ENCODE results near the gene CELF5. TPM values are rescaled to one million over a fixed set of nuclear protein-coding genes. Genes with fewer than 3 reads are reported as not detected.
A peak's percentile ranks its signal among the peaks of the same experiment; 100 is the strongest.

Gene CELF5
- total and polyA plus RNA-seq, 9 of the 15 experiments (the other 6 are each of a cell fraction or from before 2014, with no cell fraction given) = 0.01 to 0.56 (median 0.22) TPM

DNA sequence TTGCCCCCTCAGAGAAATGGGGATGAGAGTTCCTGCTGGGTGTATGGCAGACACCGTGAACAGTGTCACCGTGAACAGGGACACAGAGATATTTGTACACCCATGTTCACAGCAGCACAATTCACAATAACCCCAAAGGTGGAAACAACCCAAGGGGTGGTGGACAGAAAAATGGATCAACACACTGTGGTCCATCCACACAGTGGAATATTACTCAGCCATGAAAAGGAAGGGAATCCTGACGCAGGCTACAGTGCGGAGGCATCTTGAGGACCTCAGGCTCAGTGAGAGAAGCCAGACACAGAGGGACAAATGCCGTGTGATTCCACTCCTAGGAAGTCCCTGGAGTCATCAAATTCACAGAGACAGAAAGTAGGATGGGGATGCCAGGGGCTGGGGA is 7.6 kb upstream of the CELF5 start:
- Histone ChIP-seq H3K79me2 (ENCODE audit: control insufficient read depth, insufficient read depth, low read length) (no peaks in the 10 kb centered on the region), H3K4me1 (replicated peaks in 1 of 2; ENCODE audit: control insufficient read depth in 2 of 2, insufficient read depth in 2 of 2, low read length in 2 of 2) (peaks cover 0 to 8% of the 10 kb centered on the region in 2 experiments; a peak in 2 of 5 replicates), H3K36me3 (ENCODE audit: control insufficient read depth, insufficient read depth, low read length) (peaks cover 3% of the 10 kb centered on the region; the same call in 1 of the 3 replicates), H3K9me3 (replicated peaks; ENCODE audit: control insufficient read depth, insufficient read depth, low read depth, low read length) (no peaks in the 10 kb centered on the region), H4K20me1 (replicated peaks; ENCODE audit: control insufficient read depth, insufficient read depth, low read length) (no peaks in the 10 kb centered on the region; the same call in 1 of the 2 replicates), H2AFZ (ENCODE audit: low read depth, low read length) (no peak overlapping the region), H3K4me2 (ENCODE audit: insufficient read depth, low read length) (no peak overlapping the region), H3K9ac (ENCODE audit: insufficient read depth in 1 of 2, low read depth in 2 of 2, low read length in 2 of 2) (no peak overlapping the region), H3K9me1 (ENCODE audit: control insufficient read depth, insufficient read depth, low read length) (no peaks in the 10 kb centered on the region), H3K27me3 (ENCODE audit: control insufficient read depth in 2 of 2, insufficient read depth in 2 of 2, low read length in 2 of 2) (no peaks in the 10 kb centered on the region; a peak in 1 of 5 replicates), H3K27ac (ENCODE audit: extremely low read depth, low read depth, low read length) (no peak overlapping the region), H3K4me3 (no peak overlapping the region)
- intact Hi-C loops (cut with micrococcal nuclease) = no loop called here
- FAIRE-seq = no peak
- ChIA-PET CTCF (ENCODE audit: low intra/inter-chr PET ratio) (no interaction called here), POLR2A (interaction anchor here (0.9 kb wide), 1 partner anchor 9 kb away, joined by 3 read pairs; no protein-coding TSS in a partner anchor)
- in situ Hi-C loops (cut with MboI) = no loop called here
- 76% methylated on average over 5 of the region's 5 CpGs for WGBS (ENCODE audit: insufficient coverage, low coverage, missing lambda C conversion rate)
- no TSS peak for BruUV-seq (replicated peaks)
- no peak for DNase-seq (ENCODE audit: extremely low read depth in 1 of 4, low spot score in 3 of 4)
- ATAC-seq = no peak
- no peak for TF ChIP-seq MAFG (tag; conservative IDR thresholded peaks at IDR 0.05)
- no peak for TF ChIP-seq CBFB (CRISPR knock-in tag; IDR thresholded peaks at IDR 0.05)
- TF ChIP-seq, protein P1, sequence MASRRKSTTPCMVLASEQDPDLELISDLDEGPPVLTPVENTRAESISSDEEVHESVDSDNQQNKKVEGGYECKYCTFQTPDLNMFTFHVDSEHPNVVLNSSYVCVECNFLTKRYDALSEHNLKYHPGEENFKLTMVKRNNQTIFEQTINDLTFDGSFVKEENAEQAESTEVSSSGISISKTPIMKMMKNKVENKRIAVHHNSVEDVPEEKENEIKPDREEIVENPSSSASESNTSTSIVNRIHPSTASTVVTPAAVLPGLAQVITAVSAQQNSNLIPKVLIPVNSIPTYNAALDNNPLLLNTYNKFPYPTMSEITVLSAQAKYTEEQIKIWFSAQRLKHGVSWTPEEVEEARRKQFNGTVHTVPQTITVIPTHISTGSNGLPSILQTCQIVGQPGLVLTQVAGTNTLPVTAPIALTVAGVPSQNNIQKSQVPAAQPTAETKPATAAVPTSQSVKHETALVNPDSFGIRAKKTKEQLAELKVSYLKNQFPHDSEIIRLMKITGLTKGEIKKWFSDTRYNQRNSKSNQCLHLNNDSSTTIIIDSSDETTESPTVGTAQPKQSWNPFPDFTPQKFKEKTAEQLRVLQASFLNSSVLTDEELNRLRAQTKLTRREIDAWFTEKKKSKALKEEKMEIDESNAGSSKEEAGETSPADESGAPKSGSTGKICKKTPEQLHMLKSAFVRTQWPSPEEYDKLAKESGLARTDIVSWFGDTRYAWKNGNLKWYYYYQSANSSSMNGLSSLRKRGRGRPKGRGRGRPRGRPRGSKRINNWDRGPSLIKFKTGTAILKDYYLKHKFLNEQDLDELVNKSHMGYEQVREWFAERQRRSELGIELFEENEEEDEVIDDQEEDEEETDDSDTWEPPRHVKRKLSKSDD (conservative IDR thresholded peaks at IDR 0.05; ENCODE audit: low read length) = no peak
- no peak for TF ChIP-seq ZFP30 (CRISPR knock-in tag; IDR thresholded peaks at IDR 0.05; ENCODE audit: borderline replicate concordance)
- TF ChIP-seq, protein P2, sequence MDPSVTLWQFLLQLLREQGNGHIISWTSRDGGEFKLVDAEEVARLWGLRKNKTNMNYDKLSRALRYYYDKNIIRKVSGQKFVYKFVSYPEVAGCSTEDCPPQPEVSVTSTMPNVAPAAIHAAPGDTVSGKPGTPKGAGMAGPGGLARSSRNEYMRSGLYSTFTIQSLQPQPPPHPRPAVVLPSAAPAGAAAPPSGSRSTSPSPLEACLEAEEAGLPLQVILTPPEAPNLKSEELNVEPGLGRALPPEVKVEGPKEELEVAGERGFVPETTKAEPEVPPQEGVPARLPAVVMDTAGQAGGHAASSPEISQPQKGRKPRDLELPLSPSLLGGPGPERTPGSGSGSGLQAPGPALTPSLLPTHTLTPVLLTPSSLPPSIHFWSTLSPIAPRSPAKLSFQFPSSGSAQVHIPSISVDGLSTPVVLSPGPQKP (CRISPR knock-in tag; IDR thresholded peaks at IDR 0.05) = no peak
- no peak for TF ChIP-seq POU5F1 (IDR thresholded peaks at IDR 0.05; ENCODE audit: borderline replicate concordance, low read depth, low read length, partially characterized antibody)
- TF ChIP-seq, protein P3, sequence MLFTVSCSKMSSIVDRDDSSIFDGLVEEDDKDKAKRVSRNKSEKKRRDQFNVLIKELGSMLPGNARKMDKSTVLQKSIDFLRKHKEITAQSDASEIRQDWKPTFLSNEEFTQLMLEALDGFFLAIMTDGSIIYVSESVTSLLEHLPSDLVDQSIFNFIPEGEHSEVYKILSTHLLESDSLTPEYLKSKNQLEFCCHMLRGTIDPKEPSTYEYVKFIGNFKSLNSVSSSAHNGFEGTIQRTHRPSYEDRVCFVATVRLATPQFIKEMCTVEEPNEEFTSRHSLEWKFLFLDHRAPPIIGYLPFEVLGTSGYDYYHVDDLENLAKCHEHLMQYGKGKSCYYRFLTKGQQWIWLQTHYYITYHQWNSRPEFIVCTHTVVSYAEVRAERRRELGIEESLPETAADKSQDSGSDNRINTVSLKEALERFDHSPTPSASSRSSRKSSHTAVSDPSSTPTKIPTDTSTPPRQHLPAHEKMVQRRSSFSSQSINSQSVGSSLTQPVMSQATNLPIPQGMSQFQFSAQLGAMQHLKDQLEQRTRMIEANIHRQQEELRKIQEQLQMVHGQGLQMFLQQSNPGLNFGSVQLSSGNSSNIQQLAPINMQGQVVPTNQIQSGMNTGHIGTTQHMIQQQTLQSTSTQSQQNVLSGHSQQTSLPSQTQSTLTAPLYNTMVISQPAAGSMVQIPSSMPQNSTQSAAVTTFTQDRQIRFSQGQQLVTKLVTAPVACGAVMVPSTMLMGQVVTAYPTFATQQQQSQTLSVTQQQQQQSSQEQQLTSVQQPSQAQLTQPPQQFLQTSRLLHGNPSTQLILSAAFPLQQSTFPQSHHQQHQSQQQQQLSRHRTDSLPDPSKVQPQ (CRISPR knock-in tag; IDR thresholded peaks at IDR 0.05; ENCODE audit: borderline replicate concordance) = no peak
- no peak for TF ChIP-seq MEF2D (tag; conservative IDR thresholded peaks at IDR 0.05; ENCODE audit: low read depth)
- TF ChIP-seq RBM25 (IDR thresholded peaks at IDR 0.05; ENCODE audit: low read depth, low read length, severe bottlenecking) = peak; percentile 63
- no peak for TF ChIP-seq NBN (IDR thresholded peaks at IDR 0.05; ENCODE audit: low read depth)
- TF ChIP-seq NR1H2 (CRISPR knock-in tag; IDR thresholded peaks at IDR 0.05) = no peak
- peak; percentile 78 for TF ChIP-seq BCOR (IDR thresholded peaks at IDR 0.05)
- no peak for TF ChIP-seq KAT7 (CRISPR knock-in tag; IDR thresholded peaks at IDR 0.05; ENCODE audit: borderline replicate concordance)
- TF ChIP-seq ZFP36 (IDR thresholded peaks at IDR 0.05; ENCODE audit: low read depth, low read length, partially characterized antibody) = no peak
- TF ChIP-seq SMARCA5 (IDR thresholded peaks at IDR 0.05) = peak; percentile 67; the same call in 1 of the 2 replicates
- TF ChIP-seq, protein P4, sequence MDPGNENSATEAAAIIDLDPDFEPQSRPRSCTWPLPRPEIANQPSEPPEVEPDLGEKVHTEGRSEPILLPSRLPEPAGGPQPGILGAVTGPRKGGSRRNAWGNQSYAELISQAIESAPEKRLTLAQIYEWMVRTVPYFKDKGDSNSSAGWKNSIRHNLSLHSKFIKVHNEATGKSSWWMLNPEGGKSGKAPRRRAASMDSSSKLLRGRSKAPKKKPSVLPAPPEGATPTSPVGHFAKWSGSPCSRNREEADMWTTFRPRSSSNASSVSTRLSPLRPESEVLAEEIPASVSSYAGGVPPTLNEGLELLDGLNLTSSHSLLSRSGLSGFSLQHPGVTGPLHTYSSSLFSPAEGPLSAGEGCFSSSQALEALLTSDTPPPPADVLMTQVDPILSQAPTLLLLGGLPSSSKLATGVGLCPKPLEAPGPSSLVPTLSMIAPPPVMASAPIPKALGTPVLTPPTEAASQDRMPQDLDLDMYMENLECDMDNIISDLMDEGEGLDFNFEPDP (CRISPR knock-in tag; IDR thresholded peaks at IDR 0.05) = no peak

Measured in K562 (cell line).